Endodermal cell (in vitro differentiated cells): ENCODE data around the gene EPHB1. TPM values are rescaled to one million over a fixed set of nuclear protein-coding genes. Genes with fewer than 3 reads are reported as not detected.

ENCODE experiments used
- DNase-seq: peaks from one replicate; pipeline ENCODE4 v3.0.0-alpha.2; 2017
- H3K27ac ChIP-seq: 2 replicates; pipeline ENCODE4 v1.5.1; 2013; ENCODE audit warnings: mild to moderate bottlenecking, low read depth, low read length, moderate library complexity
- H3K27me3 ChIP-seq: 2 replicates; pipeline ENCODE4 v1.6.1; 2013; ENCODE audit warnings: mild to moderate bottlenecking, low read length, moderate library complexity; ENCODE audit not compliant: insufficient read depth, control insufficient read depth, poor library complexity, severe bottlenecking
- H3K36me3 ChIP-seq: 2 replicates; pipeline ENCODE4 v1.7.0; 2013; ENCODE audit warnings: mild to moderate bottlenecking, low read length, moderate library complexity; ENCODE audit not compliant: control insufficient read depth, insufficient read depth
- H3K4me1 ChIP-seq: one replicate; pipeline ENCODE4 v1.7.0; 2013; ENCODE audit warnings: low read length; ENCODE audit not compliant: control insufficient read depth, insufficient read depth
- H3K4me3 ChIP-seq: 2 replicates; pipeline ENCODE4 v1.5.1; 2013; ENCODE audit warnings: mild to moderate bottlenecking, low read length, moderate library complexity
- H3K9ac ChIP-seq: 2 replicates; pipeline ENCODE4 v1.6.1; 2013; ENCODE audit warnings: mild to moderate bottlenecking, low read length, moderate library complexity; ENCODE audit not compliant: poor library complexity, severe bottlenecking; ENCODE audit errors: extremely low read depth
- H3K9me3 ChIP-seq: 2 replicates; pipeline ENCODE4 v1.6.1; 2013; ENCODE audit warnings: mild to moderate bottlenecking, low read length, moderate library complexity; ENCODE audit not compliant: control insufficient read depth
- H3K27ac Mint-ChIP-seq: 2 replicates; pipeline ENCODE4 v1.8.0; 2020; ENCODE audit warnings: mixed read lengths
- H3K27me3 Mint-ChIP-seq: 2 replicates; pipeline ENCODE4 v1.8.0; 2021; ENCODE audit warnings: mild to moderate bottlenecking, mixed read lengths; ENCODE audit not compliant: insufficient read depth
- H3K36me3 Mint-ChIP-seq: 2 replicates; pipeline ENCODE4 v1.8.0; 2020; ENCODE audit warnings: low read depth, mixed read lengths
- H3K4me1 Mint-ChIP-seq: 2 replicates; pipeline ENCODE4 v1.8.0; 2020; ENCODE audit warnings: mixed read lengths
- H3K4me3 Mint-ChIP-seq: 2 replicates; pipeline ENCODE4 v1.8.0; 2020; ENCODE audit warnings: mild to moderate bottlenecking, moderate library complexity, mixed read lengths
- H3K9me3 Mint-ChIP-seq: 2 replicates; pipeline ENCODE4 v1.8.0; 2020; ENCODE audit warnings: mild to moderate bottlenecking, mixed read lengths
- CTCF ChIP-seq: fragments of 200-600 bp; sonication (generic); conservative IDR thresholded peaks from 2 replicates; pipeline ENCODE4 v1.5.0; 2021; ENCODE audit warnings: antibody characterized with exemption, mild to moderate bottlenecking
- WGBS, 2 experiments: methylation state at CpG; one replicate each; pipeline versions ENCODE4 v1.1.5 to v1.1.7; 2013; ENCODE audit warnings: missing lambda C conversion rate in 2 of 2, mixed read lengths in 1 of 2; ENCODE audit not compliant: insufficient coverage in 1 of 2, insufficient read length in 1 of 2; 5-methylcytosine and 5-hydroxymethylcytosine counted together
- total RNA-seq, 2 donors: library from RNA; stranded (reverse); fragmentation: NEBNext Ultra II Directional in 1 of 2; extraction: Animal tissue kit (Norgen Biotek cat#: 25700) in 1 of 2; gene quantifications; 2 replicates in 1 of 2; 3 replicates in 1 of 2; pipeline ENCODE4 v1.2.1, GENCODE V29; 2021

Gene EPHB1
- total RNA-seq, 2 donors from 2014 or later, result 2.9 to 3.6 TPM

GRCh38 chr3:135100366-135100765, 305.3 kb downstream of the EPHB1 start:
- no peak for DNase-seq
- Histone ChIP-seq H3K4me3 (no peak overlapping the region), H3K36me3 (no peaks in the 10 kb centered on the region), H3K27me3 (peaks cover 5% of the 10 kb centered on the region), H3K9me3 (no peaks in the 10 kb centered on the region), H3K27ac (no peak overlapping the region), H3K4me1 (no peaks in the 10 kb centered on the region), H3K9ac (no peak overlapping the region)
- WGBS, 2 experiments, result 83 to 91% methylated on average over 1 of the region's 2 CpGs
- Mint-ChIP-seq H3K4me3 (no peak overlapping the region), H3K27ac (no peak overlapping the region), H3K4me1 (peaks cover 8% of the 10 kb centered on the region), H3K36me3 (no peaks in the 10 kb centered on the region), H3K27me3 (peaks cover 2% of the 10 kb centered on the region), H3K9me3 (no peaks in the 10 kb centered on the region)
- no peak for TF ChIP-seq CTCF

- H3K27me3 Mint-ChIP-seq, result peaks cover 2% of the 10 kb centered on the region
- no peak for TF ChIP-seq CTCF
- no peak overlapping the region for H3K4me3 Mint-ChIP-seq
- no peaks in the 10 kb centered on the region for H3K9me3 Mint-ChIP-seq
- no peaks in the 10 kb centered on the region for H3K9me3 ChIP-seq
- WGBS, 2 experiments, result 40 to 76% methylated on average over 2 to 3 of the region's 3 CpGs
- H3K27ac Mint-ChIP-seq, result no peak overlapping the region
- peaks cover 6% of the 10 kb centered on the region for H3K4me1 Mint-ChIP-seq
- peaks cover 5% of the 10 kb centered on the region for H3K27me3 ChIP-seq
- no peak overlapping the region for H3K27ac ChIP-seq
- H3K36me3 ChIP-seq, result no peaks in the 10 kb centered on the region
- H3K36me3 Mint-ChIP-seq, result no peaks in the 10 kb centered on the region
- no peak overlapping the region for H3K4me3 ChIP-seq
- no peak overlapping the region for H3K9ac ChIP-seq
- DNase-seq, result no peak
- no peaks in the 10 kb centered on the region for H3K4me1 ChIP-seq
These were observed 308.9 kb downstream of the EPHB1 start for GRCh38 chr3:135103917-135104316.

- 73 to 80% methylated on average over 5 to 8 of the region's 8 CpGs for WGBS, 2 experiments
- H3K4me1 Mint-ChIP-seq, result no peaks in the 10 kb centered on the region
- Histone ChIP-seq H3K4me3 (no peak overlapping the region), H3K27ac (no peak overlapping the region), H3K27me3 (peaks cover 5% of the 10 kb centered on the region), H3K9me3 (no peaks in the 10 kb centered on the region), H3K36me3 (no peaks in the 10 kb centered on the region), H3K4me1 (no peaks in the 10 kb centered on the region), H3K9ac (no peak overlapping the region)
- DNase-seq, result peak; percentile 89
- H3K27ac Mint-ChIP-seq, result no peak overlapping the region
- TF ChIP-seq CTCF, result no peak
- H3K27me3 Mint-ChIP-seq, result no peaks in the 10 kb centered on the region
- H3K9me3 Mint-ChIP-seq, result no peaks in the 10 kb centered on the region
- no peaks in the 10 kb centered on the region for H3K36me3 Mint-ChIP-seq
- no peak overlapping the region for H3K4me3 Mint-ChIP-seq
These were observed 311.4 kb downstream of the EPHB1 start for GRCh38 chr3:135106445-135106844.
